ENCODE measurements around the gene LZTFL1. TPM values are rescaled to one million over a fixed set of nuclear protein-coding genes. Genes with fewer than 3 reads are reported as not detected.

Gene LZTFL1
- total RNA-seq, 1 experiment from 2014 or later: 9.1 TPM

GRCh38 chr3:45795882-45796765 is 45.8 kb downstream of the LZTFL1 start, which contains the start of gene SLC6A20:
SLC6A20 (minus strand) TSS chr3:45796536; CDS start chr3:45796419, 117 bp downstream.
- H3K27me3 Mint-ChIP-seq (ENCODE audit: insufficient read depth, unreplicated experiment): peaks cover 4% of the 10 kb centered on the region

GRCh38 chr3:45795509-45795881 is 46.4 kb downstream of the LZTFL1 start:
- intact Hi-C loops (cut with micrococcal nuclease; ENCODE audit: unreplicated experiment): no loop called here
- DNase-seq: no peak
- Mint-ChIP-seq H3K27me3 (ENCODE audit: insufficient read depth, unreplicated experiment) (peaks cover 4% of the 10 kb centered on the region), H3K36me3 (ENCODE audit: insufficient read depth, unreplicated experiment) (no peaks in the 10 kb centered on the region), H3K27ac (ENCODE audit: unreplicated experiment) (no peak overlapping the region), H3K9me3 (ENCODE audit: unreplicated experiment) (peaks cover under 1% of the 10 kb centered on the region), H3K4me1 (ENCODE audit: low read depth, unreplicated experiment) (peaks cover 5% of the 10 kb centered on the region), H3K4me3 (ENCODE audit: unreplicated experiment) (peak overlapping the region; percentile 67)
- BruUV-seq (replicated peaks): TSS peak; percentile 53
- ChIA-PET CTCF (no interaction called here), POLR2A (no interaction called here)
- Histone ChIP-seq H3K4me1 (no peaks in the 10 kb centered on the region), H3K36me3 (ENCODE audit: control insufficient read depth, insufficient read depth, low read length) (no peaks in the 10 kb centered on the region; the same call in 1 of the 2 replicates), H3K4me3 (ENCODE audit: low read depth, low read length) (peak overlapping the region; percentile 64), H3K9me3 (no peaks in the 10 kb centered on the region), H3K27me3 (replicated peaks; ENCODE audit: control insufficient read depth, insufficient read depth, low read length) (no peaks in the 10 kb centered on the region)
- TF ChIP-seq CTCF (IDR thresholded peaks at IDR 0.05; ENCODE audit: insufficient read depth in 1 of 2, low read depth in 1 of 2, low read length in 1 of 2, severe bottlenecking in 1 of 2, unreplicated experiment in 1 of 2): no peak

More at GRCh38 chr3:45795882-45796765, 45.8 kb downstream of the LZTFL1 start, which contains the start of gene SLC6A20:
- Histone ChIP-seq H3K27me3 (replicated peaks; ENCODE audit: control insufficient read depth, insufficient read depth, low read length) (no peaks in the 10 kb centered on the region), H3K9me3 (no peaks in the 10 kb centered on the region), H3K36me3 (ENCODE audit: control insufficient read depth, insufficient read depth, low read length) (no peaks in the 10 kb centered on the region; the same call in 1 of the 2 replicates), H3K4me3 (ENCODE audit: low read depth, low read length) (peak within 1 kb of the TSS; percentile 64), H3K4me1 (no peaks in the 10 kb centered on the region)
- ChIA-PET POLR2A (no interaction called here), CTCF (no interaction called here)
- Mint-ChIP-seq H3K36me3 (ENCODE audit: insufficient read depth, unreplicated experiment) (no peaks in the 10 kb centered on the region), H3K9me3 (ENCODE audit: unreplicated experiment) (no peaks in the 10 kb centered on the region), H3K27ac (ENCODE audit: unreplicated experiment) (no peak within 1 kb of the TSS), H3K4me3 (ENCODE audit: unreplicated experiment) (peak within 1 kb of the TSS; percentile 67), H3K4me1 (ENCODE audit: low read depth, unreplicated experiment) (peaks cover 5% of the 10 kb centered on the region)
- peak; percentile 43 to 54 for DNase-seq
- no peak for TF ChIP-seq CTCF (IDR thresholded peaks at IDR 0.05; ENCODE audit: insufficient read depth in 1 of 2, low read depth in 1 of 2, low read length in 1 of 2, severe bottlenecking in 1 of 2, unreplicated experiment in 1 of 2)
- BruUV-seq (replicated peaks): no TSS peak
- intact Hi-C loops (cut with micrococcal nuclease; ENCODE audit: unreplicated experiment): no loop called here

GRCh38 chr3:45794660-45795059 is 47.3 kb downstream of the LZTFL1 start:
- Histone ChIP-seq H3K9me3 (no peaks in the 10 kb centered on the region), H3K4me3 (ENCODE audit: low read depth, low read length) (no peak overlapping the region), H3K27me3 (replicated peaks; ENCODE audit: control insufficient read depth, insufficient read depth, low read length) (no peaks in the 10 kb centered on the region), H3K4me1 (no peaks in the 10 kb centered on the region), H3K36me3 (ENCODE audit: control insufficient read depth, insufficient read depth, low read length) (no peaks in the 10 kb centered on the region; the same call in 1 of the 2 replicates)
- ChIA-PET CTCF (no interaction called here), POLR2A (no interaction called here)
- intact Hi-C loops (cut with micrococcal nuclease; ENCODE audit: unreplicated experiment): no loop called here
- H3K36me3 Mint-ChIP-seq (ENCODE audit: insufficient read depth, unreplicated experiment): no peaks in the 10 kb centered on the region
- peaks cover 4% of the 10 kb centered on the region for H3K27me3 Mint-ChIP-seq (ENCODE audit: insufficient read depth, unreplicated experiment)
- H3K4me1 Mint-ChIP-seq (ENCODE audit: low read depth, unreplicated experiment): peaks cover 5% of the 10 kb centered on the region
- H3K9me3 Mint-ChIP-seq (ENCODE audit: unreplicated experiment): peaks cover 8% of the 10 kb centered on the region
- DNase-seq: no peak
- no peak overlapping the region for H3K4me3 Mint-ChIP-seq (ENCODE audit: unreplicated experiment)
- no TSS peak for BruUV-seq (replicated peaks)
- no peak overlapping the region for H3K27ac Mint-ChIP-seq (ENCODE audit: unreplicated experiment)
- no peak for TF ChIP-seq CTCF (IDR thresholded peaks at IDR 0.05; ENCODE audit: insufficient read depth in 1 of 2, low read depth in 1 of 2, low read length in 1 of 2, severe bottlenecking in 1 of 2, unreplicated experiment in 1 of 2)
